HepG2 (cell line): ENCODE measurements around the gene FOSB. TPM values are rescaled to one million over a fixed set of nuclear protein-coding genes. Genes with fewer than 3 reads are reported as not detected.

Experiments
- ATF7 ChIP-seq, 2 experiments: fragments of 450-650 bp in 1 of 2; sonication (generic) in 1 of 2; formaldehyde crosslinking in 1 of 2; IDR thresholded peaks; 2 replicates each; pipeline versions ENCODE4 v1.4.0 to v1.6.1; 2016 to 2020; ENCODE audit warnings: antibody characterized with exemption in 1 of 2, mild to moderate bottlenecking in 1 of 2, missing genetic modification reagents in 1 of 2
- BRF2 ChIP-seq: sonication (generic); formaldehyde crosslinking; IDR thresholded peaks from 2 replicates; pipeline ENCODE4 v1.8.1; 2022; ENCODE audit warnings: mild to moderate bottlenecking, missing genetic modification reagents
- CHD2 ChIP-seq: IDR thresholded peaks from 2 replicates; pipeline ENCODE4 v1.6.1; 2011; ENCODE audit warnings: low read depth, low read length, improper control_type of control experiment
- CREM ChIP-seq, 2 experiments: sonication (generic) in 1 of 2; formaldehyde crosslinking in 1 of 2; IDR thresholded peaks; 2 replicates each; pipeline versions ENCODE4 v1.4.0 to v1.6.1; 2016 to 2020; ENCODE audit warnings: antibody characterized with exemption in 1 of 2, mild to moderate bottlenecking in 1 of 2, missing genetic modification reagents in 1 of 2
- GABPB1 ChIP-seq: IDR thresholded peaks from 2 replicates; pipeline ENCODE4 v1.6.1; 2016; ENCODE audit warnings: mild to moderate bottlenecking, missing genetic modification reagents, moderate library complexity, missing compliant biosample characterization
- GPBP1L1 ChIP-seq: sonication (generic); formaldehyde crosslinking; IDR thresholded peaks from 2 replicates; pipeline ENCODE4 v1.5.0; 2020; ENCODE audit warnings: mild to moderate bottlenecking, missing genetic modification reagents
- HOXA3 ChIP-seq: sonication (generic); formaldehyde crosslinking; IDR thresholded peaks from 2 replicates; pipeline ENCODE4 v1.5.0; 2020; ENCODE audit warnings: missing genetic modification reagents
- MAFG ChIP-seq: sonication (generic); formaldehyde crosslinking; IDR thresholded peaks from 2 replicates; pipeline ENCODE4 v1.5.1; 2020; ENCODE audit warnings: mild to moderate bottlenecking, missing genetic modification reagents
- MED1 ChIP-seq: sonication (generic); formaldehyde crosslinking; IDR thresholded peaks from 2 replicates; pipeline ENCODE4 v1.4.0; 2020; ENCODE audit warnings: missing genetic modification reagents
- NONO ChIP-seq, 2 experiments: fragments of 450-650 bp in 1 of 2; sonication (generic) in 1 of 2; formaldehyde crosslinking in 1 of 2; IDR thresholded peaks in 1 of 2; conservative IDR thresholded peaks in 1 of 2; 2 replicates each; pipeline versions ENCODE4 v1.6.1 to v1.8.0; 2017 to 2022; ENCODE audit warnings: mild to moderate bottlenecking in 1 of 2, missing genetic modification reagents in 1 of 2, moderate library complexity in 1 of 2
- NR2F2 ChIP-seq: IDR thresholded peaks from 2 replicates; pipeline ENCODE4 v1.6.1; 2012; ENCODE audit warnings: low read depth, inconsistent platforms, borderline replicate concordance
- PHF5A ChIP-seq: IDR thresholded peaks from one replicate; pipeline ENCODE4 v1.6.1; 2018; ENCODE audit warnings: low read depth, missing genetic modification reagents; ENCODE audit not compliant: unreplicated experiment
- SCMH1 ChIP-seq: sonication (generic); formaldehyde crosslinking; IDR thresholded peaks from 2 replicates; pipeline ENCODE4 v1.9.0; 2021; ENCODE audit warnings: missing genetic modification reagents, mild to moderate bottlenecking, borderline replicate concordance
- SETDB1 ChIP-seq: sonication (generic); formaldehyde crosslinking; IDR thresholded peaks from 2 replicates; pipeline ENCODE4 v1.5.1; 2020; ENCODE audit warnings: missing genetic modification reagents, mild to moderate bottlenecking, borderline replicate concordance
- SIN3B ChIP-seq: fragments of 150-350 bp; IDR thresholded peaks from 2 replicates; pipeline ENCODE4 v1.6.1; 2014; ENCODE audit warnings: low read length
- STAT5B ChIP-seq: sonication (generic); formaldehyde crosslinking; IDR thresholded peaks from 2 replicates; pipeline ENCODE4 v1.4.0; 2020; ENCODE audit warnings: missing genetic modification reagents
- TRIM24 ChIP-seq: sonication (generic); formaldehyde crosslinking; IDR thresholded peaks from 2 replicates; pipeline ENCODE4 v1.8.0; 2022; ENCODE audit warnings: mild to moderate bottlenecking, missing genetic modification reagents
- ZBTB34 ChIP-seq: sonication (generic); formaldehyde crosslinking; IDR thresholded peaks from 2 replicates; pipeline ENCODE4 v1.8.0; 2022; ENCODE audit warnings: mild to moderate bottlenecking, missing genetic modification reagents
- ZNF160 ChIP-seq: sonication (generic); formaldehyde crosslinking; IDR thresholded peaks from 2 replicates; pipeline ENCODE4 v1.8.0; 2022; ENCODE audit warnings: mild to moderate bottlenecking, inconsistent platforms, missing genetic modification reagents
- ZNF550 ChIP-seq: sonication (generic); formaldehyde crosslinking; IDR thresholded peaks from 2 replicates; pipeline ENCODE4 v1.4.0; 2020; ENCODE audit warnings: mild to moderate bottlenecking, missing genetic modification reagents, borderline replicate concordance
- ZNF615 ChIP-seq: sonication (generic); formaldehyde crosslinking; IDR thresholded peaks from 2 replicates; pipeline ENCODE4 v1.5.0; 2020; ENCODE audit warnings: mild to moderate bottlenecking, missing genetic modification reagents, borderline replicate concordance
- ZNF800 ChIP-seq: sonication (generic); formaldehyde crosslinking; IDR thresholded peaks from 2 replicates; pipeline ENCODE4 v1.4.0; 2020; ENCODE audit warnings: missing genetic modification reagents
- polyA plus RNA-seq, 8 experiments: library from polyadenylated mRNA; depleted of rRNA in 3 of 8; stranded (reverse) in 7 of 8; unstranded in 1 of 8; fragments of >200 nt; fragmentation: Illumina TruSeq in 4 of 8; extraction: Trizol in 4 of 8; gene quantifications; 2 replicates each; pipeline versions ENCODE4 v1.2.1 to v1.2.3, GENCODE V29; 2011 to 2016; ENCODE audit warnings: low read depth in 4 of 8, missing spikeins in 1 of 8, mixed read lengths in 1 of 8; ENCODE audit not compliant: insufficient read depth in 1 of 8
- total RNA-seq, 5 experiments: library from RNA; depleted of rRNA; stranded (reverse); fragments of >200 nt; fragmentation: Illumina TruSeq; extraction: Trizol; gene quantifications; 2 replicates each; pipeline ENCODE4 v1.2.3, GENCODE V29; 2016; ENCODE audit warnings: low read depth in 1 of 5

Gene FOSB
- total and polyA plus RNA-seq, 2 of the 13 experiments (the other 11 are each of a cell fraction or from before 2014, with no cell fraction given), result 2.8 to 6.0 TPM

- 0 out of 2 replicates have a peak, but pooled peaks have one; percentile 44 for TF ChIP-seq ZNF550 (CRISPR knock-in tag)
- no peak for TF ChIP-seq ZNF800 (CRISPR knock-in tag)
- TF ChIP-seq TRIM24, result no peak
- TF ChIP-seq NR2F2, result no peak
- TF ChIP-seq ZNF615 (CRISPR knock-in tag), result no peak
- peak; percentile 84 for TF ChIP-seq BRF2 (CRISPR knock-in tag)
- TF ChIP-seq GABPB1 (CRISPR knock-in tag), result peak; percentile 97
- no peak for TF ChIP-seq SIN3B
- no peak; the same call in 1 of the 2 replicates for TF ChIP-seq HOXA3
- TF ChIP-seq PHF5A (CRISPR knock-in tag), result no peak
- no peak for TF ChIP-seq MAFG (CRISPR knock-in tag)
- no peak for TF ChIP-seq SETDB1 (CRISPR knock-in tag)
- TF ChIP-seq CREM (IDR thresholded peaks at IDR 0.05), result peak; percentile 51; the same call in 1 of the 2 replicates
- TF ChIP-seq CREM (CRISPR knock-in tag; IDR thresholded peaks at IDR 0.05), result 0 out of 2 replicates have a peak, but pooled peaks have one; percentile 34
- TF ChIP-seq STAT5B (CRISPR knock-in tag), result peak; percentile 86; the same call in 1 of the 2 replicates
- TF ChIP-seq CHD2, result peak; percentile 63; the same call in 1 of the 2 replicates
- no peak for TF ChIP-seq SCMH1 (CRISPR knock-in tag)
- TF ChIP-seq ATF7 (IDR thresholded peaks at IDR 0.05), result no peak
- no peak; the same call in 1 of the 2 replicates for TF ChIP-seq ATF7 (CRISPR knock-in tag; IDR thresholded peaks at IDR 0.05)
- no peak for TF ChIP-seq NONO (IDR thresholded peaks at IDR 0.05)
- peak; percentile 84 for TF ChIP-seq NONO (CRISPR knock-in tag; conservative IDR thresholded peaks at IDR 0.05)
- no peak for TF ChIP-seq ZBTB34 (CRISPR knock-in tag)
- TF ChIP-seq MED1 (CRISPR knock-in tag), result peak; percentile 73
- no peak for TF ChIP-seq ZNF160 (CRISPR knock-in tag)
- TF ChIP-seq GPBP1L1, result no peak
These were observed 44.1 kb upstream of the FOSB start, which contains the start of gene ERCC1 (continued) for GRCh38 chr19:45423589-45424190.
